ENCODE measurements around the gene TAF4B.

The TAF4B gene

GRCh38 chr18:26416652-26417150, 190.5 kb downstream of the TAF4B start:
- CTCF ChIA-PET: interaction anchor here (0.9 to 1.6 kb wide), 4 partner anchors 9 to 110 kb away, joined by 3 to 6 read pairs (median 3); no protein-coding TSS in a partner anchor
- DNase-seq (ENCODE audit: extremely low spot score): no peak
- POLR2A ChIA-PET: no interaction called here
- no peak for TF ChIP-seq CTCF (IDR thresholded peaks at IDR 0.05; ENCODE audit: control extremely low read depth, extremely low read depth, low read depth, missing control alignments)

- POLR2A ChIA-PET: no interaction called here
- no peak for TF ChIP-seq CTCF (IDR thresholded peaks at IDR 0.05; ENCODE audit: control extremely low read depth, extremely low read depth, low read depth, missing control alignments)
- CTCF ChIA-PET: interaction anchor here (1.0 to 1.8 kb wide), 4 partner anchors 10 to 23 kb away, joined by 3 to 9 read pairs (median 4); no protein-coding TSS in a partner anchor
- no peak for DNase-seq (ENCODE audit: extremely low spot score)
Measured at GRCh38 chr18:26417190-26417589, 190.9 kb downstream of the TAF4B start.

- no peak for DNase-seq (ENCODE audit: extremely low spot score)
- ChIA-PET CTCF (interaction anchor here (1.2 to 1.8 kb wide), 2 partner anchors 13 to 34 kb away, joined by 3 to 9 read pairs; no protein-coding TSS in a partner anchor), POLR2A (no interaction called here)
- no peak for TF ChIP-seq CTCF (IDR thresholded peaks at IDR 0.05; ENCODE audit: control extremely low read depth, extremely low read depth, low read depth, missing control alignments)
Measured at GRCh38 chr18:26418225-26418624, 192.0 kb downstream of the TAF4B start.

- no peak for DNase-seq (ENCODE audit: extremely low spot score)
- ChIA-PET POLR2A (no interaction called here), CTCF (interaction anchor here (0.8 to 1.6 kb wide), 3 partner anchors 14 to 36 kb away, joined by 3 to 8 read pairs (median 4); no protein-coding TSS in a partner anchor)
- no peak for TF ChIP-seq CTCF (IDR thresholded peaks at IDR 0.05; ENCODE audit: control extremely low read depth, extremely low read depth, low read depth, missing control alignments)
Measured at GRCh38 chr18:26419746-26420145, 193.5 kb downstream of the TAF4B start.

GRCh38 chr18:26421503-26421902, 195.3 kb downstream of the TAF4B start:
- no peak for DNase-seq (ENCODE audit: extremely low spot score)
- ChIA-PET CTCF (interaction anchor here (4.9 kb wide), 1 partner anchor 38 kb away, joined by 25 read pairs; no protein-coding TSS in a partner anchor), POLR2A (no interaction called here)
- TF ChIP-seq CTCF (IDR thresholded peaks at IDR 0.05; ENCODE audit: control extremely low read depth, extremely low read depth, low read depth, missing control alignments): no peak

- ChIA-PET CTCF (interaction anchor here (1.3 to 4.9 kb wide), 2 partner anchors 14 to 39 kb away, joined by 3 to 25 read pairs; no protein-coding TSS in a partner anchor), POLR2A (no interaction called here)
- TF ChIP-seq CTCF (IDR thresholded peaks at IDR 0.05; ENCODE audit: control extremely low read depth, extremely low read depth, low read depth, missing control alignments): no peak
- DNase-seq (ENCODE audit: extremely low spot score): no peak
Measured at GRCh38 chr18:26421931-26422330, 195.7 kb downstream of the TAF4B start.

Data from GM10248 (cell line).